ENCODE data around the gene PPIH. TPM values are rescaled to one million over a fixed set of nuclear protein-coding genes. Genes with fewer than 3 reads are reported as not detected.

The PPIH gene
- total and polyA plus RNA-seq, 4 donors: 7.9 to 16.3 (median 13.0) TPM

GRCh38 chr1:42657201-42657600 lies 1.0 kb upstream of the PPIH start (continued):
- no peak for TF ChIP-seq REST (IDR thresholded peaks at IDR 0.05)
- no peak for TF ChIP-seq SP1 (IDR thresholded peaks at IDR 0.05)
- TF ChIP-seq EGR1 (IDR thresholded peaks at IDR 0.05; ENCODE audit: low read depth in 2 of 2): no peak
- no peak for TF ChIP-seq FOXA1 (IDR thresholded peaks at IDR 0.05)
- no peak for TF ChIP-seq NR2F2 (IDR thresholded peaks at IDR 0.05)
- TF ChIP-seq RXRA (IDR thresholded peaks at IDR 0.05): no peak

GRCh38 chr1:42658877-42659337 lies 684 bp downstream of the PPIH start:
- TF ChIP-seq FOXA1 (IDR thresholded peaks at IDR 0.05): no peak
- TF ChIP-seq JUND (IDR thresholded peaks at IDR 0.05): no peak
- TF ChIP-seq ATF3 (IDR thresholded peaks at IDR 0.05): no peak
- no peak for TF ChIP-seq CTCF (IDR thresholded peaks at IDR 0.05; ENCODE audit: low read depth, low read length, missing input control)
- TF ChIP-seq HNF4A (conservative IDR thresholded peaks at IDR 0.05): no peak
- TF ChIP-seq FOXA2 (IDR thresholded peaks at IDR 0.05): no peak
- TF ChIP-seq NR2F2 (IDR thresholded peaks at IDR 0.05): no peak
- no peak for TF ChIP-seq RAD21 (IDR thresholded peaks at IDR 0.05)
- TF ChIP-seq HNF4G (IDR thresholded peaks at IDR 0.05): no peak
- TF ChIP-seq TAF1 (conservative IDR thresholded peaks at IDR 0.05): no peak
- no peak for TF ChIP-seq YY1 (IDR thresholded peaks at IDR 0.05)
- no peak for TF ChIP-seq MAX (IDR thresholded peaks at IDR 0.05)
- H3K4me1 ChIP-seq (ENCODE audit: control insufficient read depth in 4 of 4, insufficient read depth in 4 of 4, low read length in 3 of 4): peaks cover 0 to 20% (median 11%) of the 10 kb centered on the region in 4 donors
- peak overlapping the region; percentile 68 to 85 (median 83) for H3K4me3 ChIP-seq (ENCODE audit: low read depth in 1 of 3, low read length in 3 of 3)
- peak overlapping the region; percentile 33 to 66 for H3K9ac ChIP-seq (ENCODE audit: low read depth in 1 of 2, low read length in 2 of 2)
- no peak overlapping the region for H3K27ac ChIP-seq (ENCODE audit: low read depth in 1 of 2, low read length in 2 of 2)
- DNase-seq (ENCODE audit: low spot score): no peak
- WGBS: 6% methylated on average over 20 of the region's 20 CpGs
- H3K36me3 ChIP-seq (ENCODE audit: control insufficient read depth in 4 of 4, insufficient read depth in 3 of 4, low read depth in 1 of 4, low read length in 3 of 4): peaks cover 0 to 5% (median 2%) of the 10 kb centered on the region in 4 donors
- H3K27me3 ChIP-seq (ENCODE audit: control insufficient read depth in 4 of 4, insufficient read depth in 4 of 4, low read length in 3 of 4): no peaks in the 10 kb centered on the region
- H3K9me3 ChIP-seq (ENCODE audit: control insufficient read depth in 4 of 4, low read length in 3 of 4): no peaks in the 10 kb centered on the region

GRCh38 chr1:42660907-42661500 lies 2.8 kb downstream of the PPIH start:
- H3K9me3 ChIP-seq (ENCODE audit: control insufficient read depth in 4 of 4, low read length in 3 of 4): no peaks in the 10 kb centered on the region
- H3K36me3 ChIP-seq (ENCODE audit: control insufficient read depth in 4 of 4, insufficient read depth in 3 of 4, low read depth in 1 of 4, low read length in 3 of 4): peaks cover 4 to 13% (median 10%) of the 10 kb centered on the region in 4 donors
- no peaks in the 10 kb centered on the region for H3K27me3 ChIP-seq (ENCODE audit: control insufficient read depth in 4 of 4, insufficient read depth in 4 of 4, low read length in 3 of 4)
- 82% methylated on average over 3 of the region's 3 CpGs for WGBS
- no peak overlapping the region for H3K9ac ChIP-seq (ENCODE audit: low read depth in 1 of 2, low read length in 2 of 2)
- H3K4me3 ChIP-seq (ENCODE audit: low read depth in 1 of 3, low read length in 3 of 3): no peak overlapping the region
- no peak for DNase-seq (ENCODE audit: low spot score)
- peaks cover 0 to 20% (median 11%) of the 10 kb centered on the region in 4 donors for H3K4me1 ChIP-seq (ENCODE audit: control insufficient read depth in 4 of 4, insufficient read depth in 4 of 4, low read length in 3 of 4)
- no peak overlapping the region for H3K27ac ChIP-seq (ENCODE audit: low read depth in 1 of 2, low read length in 2 of 2)
- TF ChIP-seq GABPA (IDR thresholded peaks at IDR 0.05 in 1 of 2, conservative IDR thresholded peaks at IDR 0.05 in 1 of 2) (no peak), REST (IDR thresholded peaks at IDR 0.05) (no peak), HNF4G (IDR thresholded peaks at IDR 0.05) (no peak), TAF1 (conservative IDR thresholded peaks at IDR 0.05) (no peak), YY1 (IDR thresholded peaks at IDR 0.05) (no peak), ZBTB33 (IDR thresholded peaks at IDR 0.05) (no peak)

All from liver (tissue), 9 donors.